Effector CD8-positive, alpha-beta T cell (primary cell): ENCODE measurements around the gene C5AR2.
"Not testable (repeated sequence)": the region's sequence is repeated elsewhere in the genome, so short reads cannot be mapped to it uniquely, and the experiment has no call there.

Experiments
- DNase-seq: peaks from one replicate; lab custom pipeline; 2025; lab: John Stamatoyannopoulos, UW

The C5AR2 gene

DNA sequence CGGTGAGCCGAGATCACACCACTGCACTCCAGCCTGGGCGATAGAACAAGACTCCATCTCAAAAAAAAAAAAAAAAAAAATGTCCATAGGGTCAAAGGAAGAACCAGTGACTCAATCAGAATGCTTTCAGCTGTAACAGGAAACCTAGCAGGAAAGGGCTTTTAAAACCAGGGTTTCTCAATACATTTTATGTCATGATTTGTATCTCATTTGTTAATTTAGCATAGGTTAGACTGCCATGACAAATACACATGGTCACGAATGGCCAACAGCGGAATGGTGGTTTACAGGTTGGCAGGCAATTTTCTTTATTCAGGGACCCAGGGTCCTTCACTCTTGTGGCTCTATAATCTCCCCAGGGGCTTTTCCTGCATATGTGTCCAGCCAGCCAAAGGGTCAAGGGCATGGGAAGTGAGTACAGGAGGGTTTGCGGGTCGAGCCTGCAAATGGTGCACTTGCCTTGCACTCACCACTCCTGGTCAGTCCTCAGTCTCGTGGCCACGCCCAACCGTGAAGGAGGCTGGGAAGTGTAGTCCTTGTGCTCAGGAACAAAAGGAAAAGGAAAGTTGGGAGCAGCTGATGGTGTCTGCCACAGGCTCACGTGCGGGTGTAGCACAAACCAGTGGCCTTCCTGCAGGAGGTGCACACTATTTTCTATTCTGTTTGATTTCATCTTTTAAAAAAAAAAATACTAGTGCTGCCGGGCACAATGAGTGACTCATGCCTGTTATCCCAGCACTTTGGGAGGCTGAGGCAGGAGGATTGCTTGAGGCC, 32.0 kb downstream of the C5AR2 start:
- DNase-seq = no peak

GRCh38 chr19:47365455-47365854, 33.5 kb downstream of the C5AR2 start:
- DNase-seq = not testable (repeated sequence)

DNA sequence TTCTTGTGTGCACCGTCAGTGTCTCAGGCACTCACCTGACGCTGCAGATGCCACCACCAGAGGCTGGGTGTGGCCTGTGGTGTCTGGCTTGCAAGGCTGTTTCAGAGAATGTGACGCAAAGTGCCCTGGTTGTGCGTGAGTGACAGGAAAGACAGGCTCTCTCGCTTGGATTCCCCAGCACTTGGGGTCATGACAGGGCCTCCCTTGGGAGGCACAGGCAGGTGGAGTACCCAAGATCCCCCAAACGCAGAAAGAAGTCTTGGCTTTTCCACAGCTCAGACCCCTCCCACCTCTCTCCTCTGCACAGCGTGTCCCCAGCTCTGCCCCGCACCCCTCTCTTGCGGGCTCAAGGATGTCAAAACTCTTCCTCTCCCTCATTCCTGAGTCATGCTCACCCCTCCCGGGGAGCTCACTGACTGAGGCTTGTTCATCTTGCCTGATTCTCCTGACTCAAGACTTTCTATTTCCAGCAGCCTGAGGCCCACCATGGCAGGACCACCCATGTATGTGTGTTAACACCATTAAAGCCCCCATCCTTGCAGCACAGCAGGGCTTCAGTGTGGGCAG, 38.2 kb downstream of the C5AR2 start:
- DNase-seq = no peak

GRCh38 chr19:47371261-47371660, 39.3 kb downstream of the C5AR2 start:
- no peak for DNase-seq

DNA sequence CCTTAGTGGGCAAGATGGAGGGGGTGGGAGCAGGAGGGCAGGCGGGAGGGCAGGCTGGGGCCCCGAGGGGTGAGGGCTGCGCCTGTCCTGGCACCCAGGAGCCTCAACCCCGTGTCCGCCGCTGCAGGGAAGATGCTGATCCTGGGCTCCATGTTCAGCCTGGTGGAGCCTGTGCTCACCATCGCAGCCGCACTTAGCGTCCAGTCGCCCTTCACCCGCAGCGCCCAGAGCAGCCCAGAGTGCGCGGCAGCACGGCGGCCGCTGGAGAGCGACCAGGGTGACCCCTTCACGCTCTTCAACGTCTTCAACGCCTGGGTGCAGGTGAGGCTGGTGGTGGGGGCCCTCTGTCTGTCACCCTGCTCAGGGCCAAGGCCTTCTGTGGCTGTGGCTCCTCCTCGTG, 40.6 kb downstream of the C5AR2 start:
- no peak for DNase-seq

DNA sequence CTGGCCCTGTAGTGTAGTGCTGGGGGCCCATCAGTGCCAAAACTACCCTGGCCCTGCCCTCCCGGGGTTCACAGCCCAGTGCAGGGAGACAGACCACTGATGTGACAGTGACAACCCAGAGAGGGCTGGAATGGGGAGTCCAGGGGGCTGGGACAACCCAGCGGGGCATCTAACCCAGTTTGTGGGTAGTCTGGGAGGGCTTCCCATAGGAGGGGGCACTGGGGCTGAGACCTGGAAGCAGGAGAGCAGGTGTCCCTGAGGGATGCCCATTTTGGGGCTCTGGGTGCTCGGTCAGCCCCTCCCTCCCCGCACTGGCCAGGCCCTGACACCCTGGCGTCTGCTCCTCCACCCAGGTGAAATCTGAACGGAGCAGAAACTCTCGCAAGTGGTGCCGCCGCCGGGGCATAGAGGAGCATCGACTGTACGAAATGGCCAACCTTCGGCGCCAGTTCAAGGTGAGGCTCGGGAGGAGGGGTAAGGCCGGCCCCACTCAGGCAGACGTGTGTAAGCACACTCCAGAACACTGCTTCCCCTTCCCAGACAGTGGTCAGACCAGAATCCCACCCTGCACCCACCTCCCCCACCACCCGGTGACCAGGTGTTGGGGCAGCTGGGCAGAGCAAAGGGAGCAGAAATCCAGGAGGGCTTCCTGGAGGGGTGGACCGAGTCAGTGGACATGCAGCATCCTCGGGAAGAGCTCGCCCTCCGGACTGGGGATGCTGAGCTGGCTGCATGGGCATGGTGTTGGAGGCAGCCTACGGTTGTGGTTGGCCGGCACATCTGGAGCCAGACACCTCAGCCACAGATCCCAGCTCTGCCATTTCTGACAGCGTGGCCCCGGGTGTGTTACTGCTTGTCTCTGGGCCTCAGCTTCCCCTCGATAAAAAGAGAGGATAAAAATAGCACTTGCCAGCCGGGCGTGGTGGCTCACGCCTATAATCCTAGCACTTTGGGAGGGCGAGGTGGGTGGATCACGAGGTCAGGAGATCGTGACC, 41.6 kb downstream of the C5AR2 start:
- DNase-seq = no peak

DNA sequence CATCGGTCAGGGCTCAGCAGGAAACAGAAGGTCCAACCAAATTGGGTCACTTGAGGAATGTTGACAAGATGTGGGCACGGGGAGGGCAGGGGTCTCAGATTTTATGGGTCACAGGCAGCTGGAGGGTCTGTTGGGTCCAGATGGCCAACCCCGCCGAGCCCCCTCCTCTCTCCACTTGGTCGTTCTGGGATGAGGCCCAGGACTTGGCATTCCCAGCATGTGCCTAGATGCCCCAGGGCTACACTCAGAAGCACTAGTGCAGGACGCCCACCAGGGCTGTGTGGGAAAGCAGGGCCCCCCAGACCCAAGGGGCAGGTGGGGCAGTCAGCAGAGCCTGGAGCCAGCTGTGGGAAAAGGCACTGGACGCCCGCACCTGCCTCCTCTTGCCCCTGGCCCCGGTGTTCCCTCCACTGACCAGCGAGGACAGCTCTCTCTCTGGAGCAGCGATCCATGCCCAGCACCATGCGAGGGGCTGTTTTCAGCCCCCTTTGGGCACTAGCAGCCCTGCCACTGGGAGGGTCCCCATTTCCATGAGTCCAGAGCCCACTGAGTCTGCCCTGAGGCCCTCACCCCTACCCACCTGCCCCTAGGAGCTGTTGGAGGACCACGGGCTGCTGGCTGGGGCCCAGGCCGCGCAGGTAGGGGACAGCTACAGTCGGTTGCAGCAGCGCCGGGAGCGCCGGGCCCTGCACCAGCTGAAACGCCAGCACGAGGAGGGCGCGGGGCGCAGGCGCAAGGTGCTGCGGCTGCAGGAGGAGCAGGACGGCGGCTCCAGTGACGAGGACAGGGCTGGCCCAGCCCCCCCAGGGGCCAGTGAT, 43.1 kb downstream of the C5AR2 start:
- DNase-seq = no peak

DNA sequence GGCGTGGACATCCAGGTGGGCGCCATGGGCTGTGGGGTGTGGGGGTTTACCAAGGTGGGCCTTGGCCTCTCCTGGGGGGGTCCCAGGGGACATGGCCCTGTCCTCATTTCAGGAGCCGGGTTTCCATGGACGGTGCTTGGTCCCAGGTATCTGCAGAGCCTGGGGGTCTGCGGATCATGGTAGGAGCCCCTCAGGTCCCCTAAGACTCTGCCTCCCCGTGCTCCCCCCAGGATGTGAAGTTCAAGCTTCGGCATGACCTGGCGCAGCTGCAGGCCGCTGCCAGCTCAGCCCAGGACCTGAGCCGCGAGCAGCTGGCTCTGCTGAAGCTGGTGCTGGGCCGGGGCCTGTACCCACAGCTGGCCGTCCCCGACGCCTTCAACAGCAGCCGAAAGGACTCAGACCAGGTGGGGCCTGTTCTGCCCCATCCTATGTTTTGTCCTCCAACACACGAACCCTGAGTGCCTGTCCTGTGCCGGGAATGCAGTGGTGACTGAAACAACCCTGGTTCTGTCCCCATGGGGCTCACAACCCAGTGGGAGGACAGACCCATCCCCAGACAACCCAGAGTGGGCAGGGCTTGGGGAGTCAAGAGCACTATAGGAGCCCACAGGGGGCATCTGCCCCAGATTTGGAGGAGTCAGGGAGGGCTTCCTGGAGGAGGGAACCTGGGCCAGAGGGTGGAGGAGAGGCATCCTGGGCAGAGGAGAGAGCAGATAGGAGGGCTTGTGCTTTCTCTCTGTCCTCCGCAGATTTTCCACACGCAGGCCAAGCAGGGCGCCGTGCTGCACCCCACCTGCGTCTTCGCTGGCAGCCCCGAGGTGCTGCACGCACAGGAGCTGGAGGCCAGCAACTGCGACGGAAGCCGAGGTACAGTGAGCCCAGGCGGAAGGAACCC, 44.0 kb downstream of the C5AR2 start:
- DNase-seq = no peak

DNA sequence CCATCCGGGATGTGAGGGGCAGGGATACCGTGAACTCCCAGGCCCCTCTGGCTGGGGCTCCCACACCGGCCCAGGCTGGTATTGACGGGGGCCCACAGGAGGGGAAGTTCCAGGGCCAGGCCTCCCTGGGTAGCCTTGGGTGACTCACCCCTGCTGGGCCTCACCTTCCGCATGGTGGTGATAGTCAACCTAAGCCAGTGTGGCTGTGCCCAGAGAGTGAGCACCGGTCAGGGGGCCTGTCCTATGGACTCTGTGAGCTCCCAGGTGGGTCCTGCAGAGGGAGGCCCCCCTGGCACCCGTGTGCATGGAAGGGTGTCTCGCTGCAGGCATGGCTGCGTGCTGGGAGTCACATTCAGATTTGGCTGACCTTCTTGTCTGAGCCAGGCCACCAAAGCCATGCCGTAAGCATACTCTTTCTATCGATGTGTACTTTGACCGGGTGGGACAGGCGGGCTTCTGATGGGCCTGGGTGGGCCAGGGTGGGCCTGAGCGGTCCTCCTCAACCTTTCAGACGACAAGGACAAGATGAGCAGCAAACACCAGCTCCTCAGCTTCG, 44.7 kb downstream of the C5AR2 start:
- DNase-seq = no peak

GRCh38 chr19:47377208-47377701, 45.3 kb downstream of the C5AR2 start:
- no peak for DNase-seq

GRCh38 chr19:47377801-47378200, 45.8 kb downstream of the C5AR2 start:
- no peak for DNase-seq

DNA sequence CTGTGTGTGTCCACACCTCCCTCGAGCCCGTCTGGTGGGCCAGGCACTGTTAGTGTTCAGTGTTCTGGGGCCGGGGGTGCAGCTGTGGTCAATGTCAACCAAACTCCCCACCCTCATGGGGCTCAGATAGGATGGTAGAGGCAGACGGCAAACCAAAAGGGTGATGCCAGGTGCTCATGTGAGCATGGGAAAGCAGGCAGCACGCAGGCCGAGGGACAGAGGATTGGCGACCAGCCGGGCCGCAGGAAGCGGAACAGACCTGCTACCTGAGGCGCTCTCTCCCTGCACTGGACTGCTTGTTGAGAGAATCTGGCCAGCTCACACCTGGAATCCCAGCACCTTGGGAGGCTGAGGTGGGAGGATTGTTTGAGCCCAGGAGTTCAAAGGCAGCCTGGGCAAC, 46.3 kb downstream of the C5AR2 start:
- no peak for DNase-seq

GRCh38 chr19:47379381-47379938, 47.5 kb downstream of the C5AR2 start:
- DNase-seq = no peak

- DNase-seq = no peak
Observed at GRCh38 chr19:47380559-47380958, 48.6 kb downstream of the C5AR2 start.

GRCh38 chr19:47381121-47381520, 49.1 kb downstream of the C5AR2 start:
- no peak for DNase-seq

- DNase-seq = no peak
Observed at GRCh38 chr19:47381653-47382279, 49.8 kb downstream of the C5AR2 start.

DNA sequence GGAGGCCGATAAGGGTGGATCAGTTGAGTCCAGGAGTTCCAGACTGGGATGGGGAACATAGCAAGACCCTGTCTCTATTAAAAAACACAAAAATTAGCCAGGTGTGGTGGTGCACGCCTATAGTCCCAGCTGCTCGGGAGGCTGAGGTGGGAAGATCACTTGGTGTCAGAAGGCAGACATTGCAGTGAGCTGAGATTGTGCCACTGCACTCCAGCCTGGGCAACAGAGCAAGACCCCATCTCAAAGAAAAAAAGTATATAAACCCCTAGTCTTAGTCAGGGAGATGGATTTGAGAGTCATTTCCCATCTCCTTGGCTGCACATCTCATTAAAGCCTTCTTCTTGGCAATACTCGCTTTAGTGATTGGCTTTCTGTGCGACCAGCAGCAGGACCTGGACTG, 51.9 kb downstream of the C5AR2 start:
- not testable (repeated sequence) for DNase-seq

DNA sequence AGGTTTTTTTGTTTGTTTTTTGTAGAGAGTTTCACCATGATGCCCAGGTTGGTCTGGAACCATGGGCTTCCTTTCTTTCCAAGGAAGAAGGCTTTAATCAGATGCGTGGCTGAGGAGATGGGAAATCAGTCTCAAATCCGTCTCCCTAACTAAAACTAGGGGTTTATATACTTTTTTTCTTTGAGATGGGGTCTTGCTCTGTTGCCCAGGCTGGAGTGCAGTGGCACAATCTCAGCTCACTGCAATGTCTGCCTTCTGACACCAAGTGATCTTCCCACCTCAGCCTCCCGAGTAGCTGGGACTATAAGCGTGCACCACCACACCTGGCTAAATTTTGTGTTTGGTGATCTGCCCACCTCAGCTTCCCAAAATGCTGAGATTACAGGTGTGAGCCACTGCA, 52.6 kb downstream of the C5AR2 start:
- DNase-seq = not testable (repeated sequence)

DNA sequence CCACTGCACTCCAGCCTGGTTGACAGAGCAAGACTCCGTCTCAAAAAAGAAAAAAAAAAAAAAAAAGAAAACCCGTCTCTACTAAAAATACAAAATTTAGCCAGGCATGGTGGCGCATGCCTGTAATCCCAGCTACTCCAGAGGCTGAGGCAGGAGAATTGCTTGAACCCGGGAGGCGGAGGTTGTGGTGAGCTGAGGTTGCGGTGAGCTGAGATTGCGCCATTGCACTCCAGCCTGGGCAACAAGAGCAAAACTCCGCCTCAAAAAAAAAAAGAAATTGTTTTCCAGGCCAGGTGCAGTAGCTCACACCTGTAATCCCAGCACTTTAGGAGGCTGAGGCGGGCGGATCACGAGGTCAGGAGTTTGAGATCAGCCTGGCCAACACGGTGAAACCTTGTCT, 54.6 kb downstream of the C5AR2 start:
- DNase-seq = not testable (repeated sequence)
